Astrocyte (in vitro differentiated cells and primary cell): ENCODE results near the gene CD109.

Experiments
- CTCF ChIP-seq: IDR thresholded peaks from 2 replicates; pipeline ENCODE4 v1.5.1; 2011; ENCODE audit warnings: low read depth, mild to moderate bottlenecking, inconsistent platforms, low read length, moderate library complexity; ENCODE audit not compliant: insufficient read depth
- EZH2 ChIP-seq: IDR thresholded peaks from 2 replicates; pipeline ENCODE4 v1.6.1; 2012; ENCODE audit warnings: mild to moderate bottlenecking, low read length, inconsistent platforms; ENCODE audit not compliant: insufficient read depth

GRCh38 chr6:73657201-73657600, 38.8 kb upstream of the CD109 start:
- TF ChIP-seq CTCF, result no peak
- TF ChIP-seq EZH2, result no peak
